ENCODE measurements around the gene G6PC3.

G6PC3 gene

GRCh38 chr17:44071198-44071520 lies 624 bp downstream of the G6PC3 start:
- TF ChIP-seq CTCF (IDR thresholded peaks at IDR 0.05; ENCODE audit: low read depth, low read length, missing control alignments) = no peak
- no peak for DNase-seq (ENCODE audit: extremely low read depth, low read depth)

GRCh38 chr17:44071772-44072171 lies 1.2 kb downstream of the G6PC3 start:
- DNase-seq (ENCODE audit: extremely low read depth, low read depth) = no peak
- peak overlapping the region; percentile 54 for H3K4me3 ChIP-seq (replicated peaks; ENCODE audit: low read depth, low read length)
- TF ChIP-seq CTCF (IDR thresholded peaks at IDR 0.05; ENCODE audit: low read depth, low read length, missing control alignments) = no peak

More at GRCh38 chr17:44071198-44071520, 624 bp downstream of the G6PC3 start:
- H3K4me3 ChIP-seq (replicated peaks; ENCODE audit: low read depth, low read length) = peak overlapping the region; percentile 54

- TF ChIP-seq CTCF (IDR thresholded peaks at IDR 0.05; ENCODE audit: low read depth, low read length, missing control alignments) = no peak
- DNase-seq (ENCODE audit: extremely low read depth, low read depth) = no peak
Measured at GRCh38 chr17:44074231-44074910, 3.8 kb downstream of the G6PC3 start.

GRCh38 chr17:44074911-44075285 lies 4.4 kb downstream of the G6PC3 start:
- no peak for DNase-seq (ENCODE audit: extremely low read depth, low read depth)
- no peak for TF ChIP-seq CTCF (IDR thresholded peaks at IDR 0.05; ENCODE audit: low read depth, low read length, missing control alignments)
- H3K4me3 ChIP-seq (replicated peaks; ENCODE audit: low read depth, low read length) = no peak overlapping the region

More at GRCh38 chr17:44074231-44074910, 3.8 kb downstream of the G6PC3 start:
- H3K4me3 ChIP-seq (replicated peaks; ENCODE audit: low read depth, low read length) = no peak overlapping the region

GRCh38 chr17:44075598-44076293 lies 5.2 kb downstream of the G6PC3 start:
- TF ChIP-seq CTCF (IDR thresholded peaks at IDR 0.05; ENCODE audit: low read depth, low read length, missing control alignments) = no peak
- no peak overlapping the region for H3K4me3 ChIP-seq (replicated peaks; ENCODE audit: low read depth, low read length)
- no peak for DNase-seq (ENCODE audit: extremely low read depth, low read depth)

GRCh38 chr17:44076716-44077594 lies 6.4 kb downstream of the G6PC3 start:
- no peak for TF ChIP-seq CTCF (IDR thresholded peaks at IDR 0.05; ENCODE audit: low read depth, low read length, missing control alignments)
- no peak for DNase-seq (ENCODE audit: extremely low read depth, low read depth)
- H3K4me3 ChIP-seq (replicated peaks; ENCODE audit: low read depth, low read length) = no peak overlapping the region

Measured in HFF-Myc (cell line).